Measurements from ENCODE around the gene PTPRK.

PTPRK gene

DNA sequence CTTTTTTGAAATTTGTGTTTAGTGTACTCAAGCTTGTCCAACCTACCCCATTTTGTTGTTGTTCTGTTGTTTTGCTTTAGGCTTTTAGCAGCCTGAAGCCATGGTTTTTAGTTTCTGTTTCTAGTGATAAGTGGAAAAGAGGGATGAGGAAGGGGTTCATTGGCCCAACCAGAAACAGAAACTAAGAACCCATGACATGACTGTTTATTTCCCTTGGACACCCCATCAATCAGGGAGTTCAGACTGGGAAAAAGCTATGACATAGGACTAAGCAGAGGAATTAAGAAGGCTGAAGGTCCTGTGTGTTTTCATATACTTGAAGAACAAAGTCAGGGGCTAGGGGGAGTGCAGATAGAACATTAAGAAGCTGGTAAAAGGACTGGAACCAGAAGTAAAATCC, 425.0 kb downstream of the PTPRK start:
- TF ChIP-seq EZH2 (IDR thresholded peaks at IDR 0.05; ENCODE audit: borderline replicate concordance, low read length), result no peak
- TF ChIP-seq, protein P1, sequence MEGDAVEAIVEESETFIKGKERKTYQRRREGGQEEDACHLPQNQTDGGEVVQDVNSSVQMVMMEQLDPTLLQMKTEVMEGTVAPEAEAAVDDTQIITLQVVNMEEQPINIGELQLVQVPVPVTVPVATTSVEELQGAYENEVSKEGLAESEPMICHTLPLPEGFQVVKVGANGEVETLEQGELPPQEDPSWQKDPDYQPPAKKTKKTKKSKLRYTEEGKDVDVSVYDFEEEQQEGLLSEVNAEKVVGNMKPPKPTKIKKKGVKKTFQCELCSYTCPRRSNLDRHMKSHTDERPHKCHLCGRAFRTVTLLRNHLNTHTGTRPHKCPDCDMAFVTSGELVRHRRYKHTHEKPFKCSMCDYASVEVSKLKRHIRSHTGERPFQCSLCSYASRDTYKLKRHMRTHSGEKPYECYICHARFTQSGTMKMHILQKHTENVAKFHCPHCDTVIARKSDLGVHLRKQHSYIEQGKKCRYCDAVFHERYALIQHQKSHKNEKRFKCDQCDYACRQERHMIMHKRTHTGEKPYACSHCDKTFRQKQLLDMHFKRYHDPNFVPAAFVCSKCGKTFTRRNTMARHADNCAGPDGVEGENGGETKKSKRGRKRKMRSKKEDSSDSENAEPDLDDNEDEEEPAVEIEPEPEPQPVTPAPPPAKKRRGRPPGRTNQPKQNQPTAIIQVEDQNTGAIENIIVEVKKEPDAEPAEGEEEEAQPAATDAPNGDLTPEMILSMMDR (IDR thresholded peaks at IDR 0.05; ENCODE audit: low read length), result no peak
- no peaks in the 10 kb centered on the region for H3K36me3 ChIP-seq (ENCODE audit: insufficient read depth, low read length)
- no peak overlapping the region for H2AFZ ChIP-seq (ENCODE audit: low read length)
- no peaks in the 10 kb centered on the region for H3K9me3 ChIP-seq (ENCODE audit: low read length)
- H3K9ac ChIP-seq (ENCODE audit: low read length), result no peak overlapping the region
- no peaks in the 10 kb centered on the region for H3K4me1 ChIP-seq (ENCODE audit: insufficient read depth, low read length, severe bottlenecking)
- no peaks in the 10 kb centered on the region for H4K20me1 ChIP-seq (ENCODE audit: insufficient read depth, low read length)
- no peak overlapping the region for H3K4me3 ChIP-seq (ENCODE audit: low read depth, low read length, poor library complexity, severe bottlenecking)
- no peak overlapping the region for H3K27ac ChIP-seq (ENCODE audit: low read depth, low read length, poor library complexity, severe bottlenecking)
- no peaks in the 10 kb centered on the region for H3K79me2 ChIP-seq (ENCODE audit: insufficient read depth, low read length)
- no peaks in the 10 kb centered on the region for H3K27me3 ChIP-seq (ENCODE audit: insufficient read depth, low read length)
- H3F3A ChIP-seq (ENCODE audit: insufficient read depth, low read length), result no peaks in the 10 kb centered on the region
- H3K9me2 ChIP-seq (ENCODE audit: low read depth, low read length), result no peaks in the 10 kb centered on the region
- no peak overlapping the region for H3K4me2 ChIP-seq (ENCODE audit: low read length)

DNA sequence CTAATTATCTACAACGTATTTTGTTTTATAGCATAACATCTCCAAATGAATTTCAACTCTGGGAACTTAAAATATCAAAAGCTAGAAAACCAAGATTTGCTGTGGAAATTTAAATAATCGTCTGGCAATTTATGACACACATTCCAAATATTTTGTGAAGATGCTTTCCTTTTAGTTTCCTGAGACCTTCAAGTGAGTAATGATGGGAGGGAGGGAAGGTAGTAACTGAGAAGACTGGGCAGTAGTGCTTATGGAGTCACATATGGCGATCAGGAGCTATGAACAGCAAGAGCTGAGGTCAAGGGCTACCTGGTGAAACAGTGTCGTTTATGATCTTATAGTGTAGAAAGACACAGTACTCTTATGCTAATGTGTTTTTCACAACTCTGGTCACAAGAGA, 441.4 kb downstream of the PTPRK start:
- Histone ChIP-seq H3K4me2 (ENCODE audit: low read length) (no peak overlapping the region), H3K9ac (ENCODE audit: low read length) (no peak overlapping the region), H3K4me3 (ENCODE audit: low read depth, low read length, poor library complexity, severe bottlenecking) (no peak overlapping the region), H3F3A (ENCODE audit: insufficient read depth, low read length) (no peaks in the 10 kb centered on the region), H3K79me2 (ENCODE audit: insufficient read depth, low read length) (no peaks in the 10 kb centered on the region), H4K20me1 (ENCODE audit: insufficient read depth, low read length) (no peaks in the 10 kb centered on the region), H3K9me3 (ENCODE audit: low read length) (no peaks in the 10 kb centered on the region), H3K27ac (ENCODE audit: low read depth, low read length, poor library complexity, severe bottlenecking) (no peak overlapping the region), H3K27me3 (ENCODE audit: insufficient read depth, low read length) (no peaks in the 10 kb centered on the region), H3K36me3 (ENCODE audit: insufficient read depth, low read length) (no peaks in the 10 kb centered on the region), H2AFZ (ENCODE audit: low read length) (no peak overlapping the region), H3K9me2 (ENCODE audit: low read depth, low read length) (no peaks in the 10 kb centered on the region), H3K4me1 (ENCODE audit: insufficient read depth, low read length, severe bottlenecking) (no peaks in the 10 kb centered on the region)
- no peak for TF ChIP-seq EZH2 (IDR thresholded peaks at IDR 0.05; ENCODE audit: borderline replicate concordance, low read length)
- TF ChIP-seq, protein P1 (IDR thresholded peaks at IDR 0.05; ENCODE audit: low read length), result no peak

GRCh38 chr6:128078276-128078675, 442.1 kb downstream of the PTPRK start:
- Histone ChIP-seq H3K36me3 (ENCODE audit: insufficient read depth, low read length) (no peaks in the 10 kb centered on the region), H3K79me2 (ENCODE audit: insufficient read depth, low read length) (no peaks in the 10 kb centered on the region)

More at GRCh38 chr6:128078276-128078675, 442.1 kb downstream of the PTPRK start:
- TF ChIP-seq, protein P1 (IDR thresholded peaks at IDR 0.05; ENCODE audit: low read length), result no peak
- no peak for TF ChIP-seq EZH2 (IDR thresholded peaks at IDR 0.05; ENCODE audit: borderline replicate concordance, low read length)
- Histone ChIP-seq H2AFZ (ENCODE audit: low read length) (no peak overlapping the region), H3K9me3 (ENCODE audit: low read length) (no peaks in the 10 kb centered on the region), H3K9me2 (ENCODE audit: low read depth, low read length) (no peaks in the 10 kb centered on the region), H3K27ac (ENCODE audit: low read depth, low read length, poor library complexity, severe bottlenecking) (no peak overlapping the region), H3K9ac (ENCODE audit: low read length) (no peak overlapping the region), H3K4me2 (ENCODE audit: low read length) (no peak overlapping the region), H4K20me1 (ENCODE audit: insufficient read depth, low read length) (no peaks in the 10 kb centered on the region), H3K27me3 (ENCODE audit: insufficient read depth, low read length) (no peaks in the 10 kb centered on the region), H3K4me1 (ENCODE audit: insufficient read depth, low read length, severe bottlenecking) (no peaks in the 10 kb centered on the region), H3F3A (ENCODE audit: insufficient read depth, low read length) (no peaks in the 10 kb centered on the region), H3K4me3 (ENCODE audit: low read depth, low read length, poor library complexity, severe bottlenecking) (no peak overlapping the region)
